BLaER1 treated with 17β-estradiol and CSF1 and Interleukin-3, amounts not matched to agents 10 nM and 100 nM (cell line): ENCODE data around the gene CENATAC.
A peak's percentile ranks its signal among the peaks of the same experiment; 100 is the strongest.
"Not testable (repeated sequence)": the region's sequence is repeated elsewhere in the genome, so short reads cannot be mapped to it uniquely, and the experiment has no call there.

Source experiments
- H3K27ac ChIP-seq, 11 experiments: shearing (Covaris generic); formaldehyde crosslinking; 2 replicates each; pipeline ENCODE4 v1.8.1; 2022
- H3K27me3 ChIP-seq, 11 experiments: shearing (Covaris generic); formaldehyde crosslinking; 2 replicates each; pipeline ENCODE4 v1.8.1; 2022
- H3K36me3 ChIP-seq, 11 experiments: shearing (Covaris generic); formaldehyde crosslinking; 2 replicates each; pipeline ENCODE4 v1.8.1; 2022
- H3K4me1 ChIP-seq, 10 experiments: shearing (Covaris generic); formaldehyde crosslinking; 2 replicates each; pipeline ENCODE4 v1.8.1; 2022
- H3K4me2 ChIP-seq, 11 experiments: shearing (Covaris generic); formaldehyde crosslinking; 2 replicates each; pipeline ENCODE4 v1.8.1; 2022
- H3K4me3 ChIP-seq, 10 experiments: shearing (Covaris generic); formaldehyde crosslinking; 2 replicates each; pipeline ENCODE4 v1.8.1; 2022
- H3K9ac ChIP-seq, 11 experiments: shearing (Covaris generic); formaldehyde crosslinking; 2 replicates each; pipeline ENCODE4 v1.8.1; 2022
- H3K9me3 ChIP-seq, 11 experiments: shearing (Covaris generic); formaldehyde crosslinking; replicated peaks in 1 of 11; 2 replicates each; pipeline ENCODE4 v1.8.1; 2022
- H4K20me1 ChIP-seq, 11 experiments: shearing (Covaris generic); formaldehyde crosslinking; 2 replicates each; pipeline ENCODE4 v1.8.1; 2022
- Cebpa-rat ChIP-seq, 11 experiments: shearing (Covaris generic); IDR thresholded peaks; 2 replicates each; pipeline ENCODE4 v1.8.1; 2022

Gene CENATAC

GRCh38 chr11:118961591-118961990 lies 36.3 kb upstream of the CENATAC start:
- no peak for TF ChIP-seq Cebpa-rat (IDR thresholded peaks at IDR 0.05)
- H3K9ac ChIP-seq: peak overlapping the region in 1 of 11 experiments; percentile 33; a peak in 2 of 22 replicates
- no peak overlapping the region for H3K4me3 ChIP-seq
- H3K36me3 ChIP-seq: no peaks in the 10 kb centered on the region
- peaks cover 0 to 4% (median 0%) of the 10 kb centered on the region in 11 experiments; a peak in 1 of 22 replicates for H3K9me3 ChIP-seq
- H3K27me3 ChIP-seq: no peaks in the 10 kb centered on the region
- H3K4me1 ChIP-seq: peaks cover 0 to 30% (median 10%) of the 10 kb centered on the region in 10 experiments; a peak in 18 of 20 replicates
- peak overlapping the region; percentile 32 to 75 (median 61); a peak in 19 of 22 replicates for H3K4me2 ChIP-seq
- H3K27ac ChIP-seq: no peak overlapping the region
- no peaks in the 10 kb centered on the region for H4K20me1 ChIP-seq

DNA sequence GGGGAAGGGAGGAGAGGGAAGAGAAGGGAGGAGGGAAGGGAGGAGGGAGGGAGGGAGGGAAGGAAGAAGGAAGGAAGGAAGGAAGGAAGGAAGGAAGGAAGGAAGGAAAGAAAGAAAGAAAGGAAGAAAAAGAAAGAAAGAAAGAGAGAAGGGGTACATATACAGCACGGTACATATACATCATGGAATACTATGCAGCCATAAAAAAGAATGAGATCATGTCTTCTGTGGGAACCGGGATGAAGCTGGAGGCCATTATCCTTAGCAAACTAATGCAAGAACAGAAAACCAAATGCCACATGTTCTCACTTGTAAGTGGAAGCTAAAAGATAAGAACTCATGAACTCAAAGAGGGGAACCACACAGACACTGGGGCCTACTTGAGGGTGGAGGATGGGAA lies 28.4 kb upstream of the CENATAC start:
- not testable (repeated sequence) for H3K27ac ChIP-seq

DNA sequence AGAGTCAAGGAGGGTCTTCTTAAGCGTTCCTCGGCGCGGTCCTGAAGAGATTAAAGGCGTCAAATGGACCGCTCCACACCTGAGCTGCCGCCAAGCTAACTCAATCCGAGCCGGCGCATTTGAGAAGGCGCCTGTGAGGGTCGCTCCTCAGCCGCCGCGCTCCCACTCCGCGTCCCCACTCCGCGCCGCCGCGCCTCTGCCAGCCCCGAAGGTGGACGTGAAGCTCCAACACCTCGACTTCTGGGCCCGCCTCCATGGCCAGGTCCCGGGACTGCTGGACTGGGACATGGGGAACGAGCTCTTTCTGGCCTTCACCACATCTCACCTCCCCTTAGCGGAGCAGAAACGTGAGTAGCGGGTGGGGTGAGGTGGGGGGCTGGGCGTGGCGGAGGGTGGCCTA lies 26.3 kb upstream of the CENATAC start, which contains the start of gene FOXR1:
TSS of gene FOXR1 (plus strand) at position 116 of the 400 bp plus-strand sequence. CDS start at position 287, 171 bp downstream.
- no peak for TF ChIP-seq Cebpa-rat (IDR thresholded peaks at IDR 0.05)
- no peaks in the 10 kb centered on the region for H3K27me3 ChIP-seq
- no peak within 1 kb of the TSS for H3K9ac ChIP-seq
- no peaks in the 10 kb centered on the region for H3K4me1 ChIP-seq
- no peak within 1 kb of the TSS for H3K4me2 ChIP-seq
- H3K27ac ChIP-seq: no peak within 1 kb of the TSS
- peaks cover 0 to 14% (median 3%) of the 10 kb centered on the region in 11 experiments; a peak in 8 of 22 replicates for H3K9me3 ChIP-seq
- no peaks in the 10 kb centered on the region for H4K20me1 ChIP-seq
- H3K4me3 ChIP-seq: no peak within 1 kb of the TSS
- H3K36me3 ChIP-seq: no peaks in the 10 kb centered on the region

More for the DNA sequence above, 28.4 kb upstream of the CENATAC start:
- not testable (repeated sequence) for H4K20me1 ChIP-seq, H3K4me2 ChIP-seq, H3K27me3 ChIP-seq, H3K4me3 ChIP-seq, H3K9ac ChIP-seq, H3K36me3 ChIP-seq
- Histone ChIP-seq H3K4me1 (peaks cover 0 to 13% (median 0%) of the 10 kb centered on the region in 10 experiments; a peak in 7 of 20 replicates), H3K9me3 (peaks cover 0 to 14% (median 3%) of the 10 kb centered on the region in 11 experiments; a peak in 8 of 22 replicates)

GRCh38 chr11:118973985-118974384 lies 24.0 kb upstream of the CENATAC start:
- Histone ChIP-seq H3K4me1 (0 out of 20 replicates have a peak, but pooled peaks cover 0 to 2% (median 0%) of the 10 kb centered on the region in 10 experiments), H3K27ac (no peak overlapping the region), H3K9ac (no peak overlapping the region), H3K4me2 (no peak overlapping the region), H4K20me1 (no peaks in the 10 kb centered on the region), H3K27me3 (no peaks in the 10 kb centered on the region), H3K4me3 (no peak overlapping the region), H3K9me3 (peaks cover 0 to 14% (median 3%) of the 10 kb centered on the region in 11 experiments; a peak in 8 of 22 replicates), H3K36me3 (no peaks in the 10 kb centered on the region)
- TF ChIP-seq Cebpa-rat (IDR thresholded peaks at IDR 0.05): no peak

GRCh38 chr11:118975771-118976709 lies 21.9 kb upstream of the CENATAC start:
- Histone ChIP-seq H3K4me3 (no peak overlapping the region), H3K4me2 (no peak overlapping the region), H3K4me1 (peaks cover 0 to 9% (median 0%) of the 10 kb centered on the region in 10 experiments; a peak in 3 of 20 replicates), H3K9me3 (peaks cover 0 to 14% (median 3%) of the 10 kb centered on the region in 11 experiments; a peak in 8 of 22 replicates), H3K27me3 (no peaks in the 10 kb centered on the region), H3K27ac (no peak overlapping the region), H4K20me1 (no peaks in the 10 kb centered on the region), H3K9ac (no peak overlapping the region), H3K36me3 (no peaks in the 10 kb centered on the region)
- TF ChIP-seq Cebpa-rat (IDR thresholded peaks at IDR 0.05): no peak

- Histone ChIP-seq H4K20me1 (no peaks in the 10 kb centered on the region), H3K27ac (no peak overlapping the region), H3K4me3 (no peak overlapping the region), H3K4me1 (peaks cover 0 to 9% (median 0%) of the 10 kb centered on the region in 10 experiments; a peak in 3 of 20 replicates), H3K9ac (no peak overlapping the region), H3K36me3 (no peaks in the 10 kb centered on the region), H3K9me3 (no peaks in the 10 kb centered on the region), H3K27me3 (no peaks in the 10 kb centered on the region), H3K4me2 (peak overlapping the region in 1 of 11 experiments; percentile 15; a peak in 1 of 22 replicates)
- no peak for TF ChIP-seq Cebpa-rat (IDR thresholded peaks at IDR 0.05)
Observed at GRCh38 chr11:118979434-118979833, 18.5 kb upstream of the CENATAC start.

DNA sequence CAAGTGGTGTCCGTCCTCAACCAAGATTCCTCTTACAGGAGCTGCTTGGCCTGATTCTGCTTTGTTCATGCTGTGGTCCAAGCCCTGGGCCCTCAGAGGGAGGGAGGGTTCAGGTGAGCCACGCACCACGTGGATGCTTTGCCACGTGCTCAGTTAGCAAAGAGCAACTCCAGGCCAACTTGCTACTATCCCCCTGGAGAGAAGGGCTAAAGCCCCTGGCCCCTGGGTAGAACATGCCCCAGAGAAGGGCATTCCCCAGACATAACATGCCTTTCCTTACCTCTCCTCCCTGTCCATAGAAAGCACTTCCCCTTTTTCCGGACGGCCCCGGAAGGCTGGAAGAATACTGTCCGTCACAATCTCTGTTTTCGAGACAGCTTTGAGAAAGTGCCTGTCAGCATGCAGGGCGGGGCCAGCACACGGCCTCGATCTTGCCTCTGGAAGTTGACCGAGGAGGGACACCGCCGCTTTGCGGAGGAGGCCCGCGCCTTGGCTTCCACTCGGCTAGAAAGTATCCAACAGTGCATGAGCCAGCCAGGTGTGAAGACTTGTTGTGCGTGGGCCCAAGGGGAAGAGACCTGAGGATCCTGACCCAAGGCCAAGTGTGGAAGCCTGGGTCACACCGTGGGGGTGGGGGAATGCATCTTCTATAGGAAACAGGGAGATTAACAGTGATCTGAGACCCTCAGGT lies 17.6 kb upstream of the CENATAC start:
- H3K27me3 ChIP-seq: no peaks in the 10 kb centered on the region
- no peak overlapping the region for H3K27ac ChIP-seq
- H3K4me2 ChIP-seq: no peak overlapping the region
- TF ChIP-seq Cebpa-rat (IDR thresholded peaks at IDR 0.05): no peak
- H3K4me3 ChIP-seq: no peak overlapping the region
- no peaks in the 10 kb centered on the region for H4K20me1 ChIP-seq
- H3K4me1 ChIP-seq: peaks cover 0 to 9% (median 0%) of the 10 kb centered on the region in 10 experiments; a peak in 3 of 20 replicates
- H3K36me3 ChIP-seq: no peaks in the 10 kb centered on the region
- H3K9me3 ChIP-seq: no peaks in the 10 kb centered on the region
- no peak overlapping the region for H3K9ac ChIP-seq

- H3K4me1 ChIP-seq, H3K9me3 ChIP-seq, H3K4me3 ChIP-seq, H3K36me3 ChIP-seq, H4K20me1 ChIP-seq, H3K4me2 ChIP-seq, H3K27ac ChIP-seq, H3K27me3 ChIP-seq: not testable (repeated sequence)
- H3K9ac ChIP-seq: 0 out of 22 replicates have a peak overlapping the region, but pooled peaks of 1 of the 11 experiments have one; percentile 32
Observed at GRCh38 chr11:118984337-118984736, 13.6 kb upstream of the CENATAC start.

DNA sequence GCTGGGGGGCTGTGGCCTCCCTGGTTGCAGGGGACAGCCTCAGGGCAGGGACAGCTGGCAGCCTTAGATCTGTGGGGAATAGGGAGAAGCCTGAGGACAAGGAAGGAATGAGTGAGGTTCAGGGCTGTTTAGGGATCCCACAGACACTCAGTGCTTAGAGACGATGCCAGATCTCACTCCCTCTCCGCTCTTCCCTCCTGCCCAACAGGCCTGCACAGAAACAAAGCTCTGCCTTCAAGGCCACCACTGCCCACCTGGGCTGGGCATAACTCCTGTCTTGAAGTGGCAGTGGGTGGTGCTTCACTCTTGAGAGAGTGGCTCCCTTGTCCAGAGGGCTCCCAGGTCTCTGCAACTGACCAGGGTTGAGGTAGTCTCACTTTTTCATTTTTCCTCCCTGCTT lies 13.1 kb upstream of the CENATAC start:
- H3K27ac ChIP-seq: no peak overlapping the region
- H3K4me1 ChIP-seq: no peaks in the 10 kb centered on the region
- no peak overlapping the region for H3K4me3 ChIP-seq
- H3K27me3 ChIP-seq: no peaks in the 10 kb centered on the region
- no peaks in the 10 kb centered on the region for H4K20me1 ChIP-seq
- no peaks in the 10 kb centered on the region for H3K36me3 ChIP-seq
- H3K9me3 ChIP-seq: no peaks in the 10 kb centered on the region
- TF ChIP-seq Cebpa-rat (IDR thresholded peaks at IDR 0.05): no peak
- H3K4me2 ChIP-seq: no peak overlapping the region
- H3K9ac ChIP-seq: 0 out of 22 replicates have a peak overlapping the region, but pooled peaks of 1 of the 11 experiments have one; percentile 32
